ENCODE data around the gene ATP6V0E1. TPM values are rescaled to one million over a fixed set of nuclear protein-coding genes. Genes with fewer than 3 reads are reported as not detected.
"Not testable (repeated sequence)": the region's sequence is repeated elsewhere in the genome, so short reads cannot be mapped to it uniquely, and the experiment has no call there.

The ATP6V0E1 gene
- total RNA-seq, 1 donor from 2014 or later: 285 TPM

DNA sequence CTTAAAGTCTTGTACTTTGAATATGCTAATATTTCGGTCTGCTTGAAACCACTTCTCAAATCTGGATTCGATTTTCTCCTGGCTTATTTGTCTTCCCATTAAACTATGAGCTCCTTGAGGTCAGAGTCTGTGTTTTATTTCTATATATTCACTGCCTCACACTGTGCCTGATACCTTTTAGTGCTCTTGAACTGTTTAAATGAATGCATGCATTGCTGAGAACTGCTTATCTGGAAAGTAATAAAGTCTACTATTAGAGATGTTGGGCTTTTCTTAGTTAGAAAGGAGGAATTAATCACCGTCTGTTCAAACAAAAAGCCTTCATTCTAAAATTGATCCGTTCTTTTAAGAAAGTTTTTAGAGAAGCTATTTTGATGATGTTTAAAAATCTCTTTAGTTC is 78.6 kb downstream of the ATP6V0E1 start:
- Histone ChIP-seq H3K9me3 (no peaks in the 10 kb centered on the region), H3K27ac (no peak overlapping the region), H3K4me1 (peaks cover 56% of the 10 kb centered on the region), H3K4me3 (no peak overlapping the region), H3K36me3 (peaks cover 11% of the 10 kb centered on the region), H3K27me3 (ENCODE audit: low read depth) (no peaks in the 10 kb centered on the region)
- ATAC-seq (no peak), DNase-seq (no peak)
- TF ChIP-seq, protein P1, sequence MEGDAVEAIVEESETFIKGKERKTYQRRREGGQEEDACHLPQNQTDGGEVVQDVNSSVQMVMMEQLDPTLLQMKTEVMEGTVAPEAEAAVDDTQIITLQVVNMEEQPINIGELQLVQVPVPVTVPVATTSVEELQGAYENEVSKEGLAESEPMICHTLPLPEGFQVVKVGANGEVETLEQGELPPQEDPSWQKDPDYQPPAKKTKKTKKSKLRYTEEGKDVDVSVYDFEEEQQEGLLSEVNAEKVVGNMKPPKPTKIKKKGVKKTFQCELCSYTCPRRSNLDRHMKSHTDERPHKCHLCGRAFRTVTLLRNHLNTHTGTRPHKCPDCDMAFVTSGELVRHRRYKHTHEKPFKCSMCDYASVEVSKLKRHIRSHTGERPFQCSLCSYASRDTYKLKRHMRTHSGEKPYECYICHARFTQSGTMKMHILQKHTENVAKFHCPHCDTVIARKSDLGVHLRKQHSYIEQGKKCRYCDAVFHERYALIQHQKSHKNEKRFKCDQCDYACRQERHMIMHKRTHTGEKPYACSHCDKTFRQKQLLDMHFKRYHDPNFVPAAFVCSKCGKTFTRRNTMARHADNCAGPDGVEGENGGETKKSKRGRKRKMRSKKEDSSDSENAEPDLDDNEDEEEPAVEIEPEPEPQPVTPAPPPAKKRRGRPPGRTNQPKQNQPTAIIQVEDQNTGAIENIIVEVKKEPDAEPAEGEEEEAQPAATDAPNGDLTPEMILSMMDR (IDR thresholded peaks at IDR 0.05): no peak
- intact Hi-C loops (cut with DNase I): no loop called here

DNA sequence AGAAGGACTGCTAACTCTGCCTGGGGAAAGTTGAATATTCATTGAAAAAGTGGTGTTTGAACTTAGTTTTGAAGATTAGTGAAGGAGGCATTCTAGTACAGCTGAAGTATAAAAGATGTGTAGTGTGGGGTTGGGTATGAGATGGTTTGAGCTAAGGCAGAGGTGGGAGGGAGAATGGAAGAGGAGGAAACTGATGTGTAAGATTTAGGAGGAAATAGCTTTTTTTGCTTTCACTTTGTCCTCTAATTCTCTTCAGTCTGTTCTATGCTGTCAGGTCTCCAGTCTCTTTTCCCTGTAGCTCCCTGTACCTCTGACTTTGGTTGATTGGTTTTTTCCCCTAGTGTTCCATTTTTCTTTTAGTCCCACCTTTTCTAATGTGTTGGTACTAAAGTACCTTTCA is 81.6 kb downstream of the ATP6V0E1 start:
- no peaks in the 10 kb centered on the region for H3K9me3 ChIP-seq
- H3K4me1 ChIP-seq: peaks cover 52% of the 10 kb centered on the region
- H3K4me3 ChIP-seq: no peak overlapping the region
- DNase-seq (no peak), ATAC-seq (peak in 1 of 2 donors; percentile 46)
- H3K27ac ChIP-seq: no peak overlapping the region
- peaks cover 11% of the 10 kb centered on the region for H3K36me3 ChIP-seq
- intact Hi-C loops (cut with DNase I): no loop called here
- TF ChIP-seq, protein P1 (IDR thresholded peaks at IDR 0.05): no peak
- H3K27me3 ChIP-seq (ENCODE audit: low read depth): no peaks in the 10 kb centered on the region

DNA sequence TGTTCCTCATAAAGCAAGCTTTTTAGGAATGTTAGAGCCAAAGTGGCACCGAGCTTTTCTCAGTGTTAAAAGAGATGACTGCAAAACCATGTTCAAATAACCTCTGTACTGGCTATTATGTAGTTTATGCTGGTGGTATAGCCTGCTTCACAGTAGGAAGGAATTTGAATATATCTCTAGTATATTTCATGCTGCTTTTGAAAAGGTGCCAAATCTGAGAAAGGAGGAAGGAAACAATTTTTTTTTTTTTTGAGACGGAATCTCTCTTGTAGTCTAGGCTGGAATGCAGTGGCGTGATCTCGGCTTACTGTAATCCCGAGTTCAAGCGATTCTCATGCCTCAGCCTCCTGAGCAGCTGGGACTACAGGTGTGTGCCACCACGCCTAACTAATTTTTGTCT is 86.1 kb downstream of the ATP6V0E1 start:
- H3K27ac ChIP-seq: no peak overlapping the region
- H3K4me3 ChIP-seq: no peak overlapping the region
- H3K27me3 ChIP-seq (ENCODE audit: low read depth): no peaks in the 10 kb centered on the region
- TF ChIP-seq, protein P1 (IDR thresholded peaks at IDR 0.05): no peak
- intact Hi-C loops (cut with DNase I): no loop called here
- no peak for ATAC-seq
- no peaks in the 10 kb centered on the region for H3K9me3 ChIP-seq
- peaks cover 34% of the 10 kb centered on the region for H3K4me1 ChIP-seq
- no peak for DNase-seq
- no peaks in the 10 kb centered on the region for H3K36me3 ChIP-seq

DNA sequence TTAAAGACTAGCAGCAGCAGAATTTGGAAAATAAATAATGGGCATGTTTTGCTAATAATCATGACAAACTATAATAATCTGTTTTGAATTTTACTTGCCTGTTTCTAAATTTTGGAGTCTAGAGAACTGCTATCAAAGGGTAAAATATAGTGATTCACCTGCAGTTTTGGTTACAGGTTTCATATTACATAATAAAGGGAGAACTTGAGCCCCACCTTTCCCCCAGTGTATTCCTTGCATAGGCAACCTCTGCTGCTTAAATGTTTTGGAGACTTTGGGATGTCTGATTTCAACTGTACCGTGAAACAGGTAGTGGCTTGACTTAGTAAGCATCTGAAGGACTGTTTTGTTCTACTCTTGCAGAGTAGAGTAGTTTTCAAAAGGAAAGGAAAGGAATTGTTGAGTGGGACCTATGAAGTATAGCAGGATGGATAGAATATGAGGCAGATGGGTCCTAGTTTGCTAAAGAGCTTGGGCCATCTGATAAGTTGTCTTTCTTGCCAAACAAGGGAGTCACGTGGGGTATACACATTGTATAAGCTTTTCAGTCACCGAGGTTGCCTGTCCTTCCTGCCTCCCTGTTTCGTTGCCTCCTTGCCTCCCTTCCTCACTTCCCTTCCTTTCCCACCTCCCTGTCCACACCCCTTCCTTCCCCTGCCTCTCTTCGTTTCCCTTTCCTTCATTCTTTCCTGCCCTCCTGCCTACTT is 91.7 kb downstream of the ATP6V0E1 start:
- TF ChIP-seq, protein P1 (IDR thresholded peaks at IDR 0.05): no peak
- Histone ChIP-seq H3K27me3 (ENCODE audit: low read depth) (no peaks in the 10 kb centered on the region), H3K9me3 (no peaks in the 10 kb centered on the region), H3K4me3 (no peak overlapping the region), H3K27ac (no peak overlapping the region), H3K36me3 (no peaks in the 10 kb centered on the region), H3K4me1 (peaks cover 17% of the 10 kb centered on the region)
- no peak for DNase-seq
- intact Hi-C loops (cut with DNase I): no loop called here
- ATAC-seq: no peak

DNA sequence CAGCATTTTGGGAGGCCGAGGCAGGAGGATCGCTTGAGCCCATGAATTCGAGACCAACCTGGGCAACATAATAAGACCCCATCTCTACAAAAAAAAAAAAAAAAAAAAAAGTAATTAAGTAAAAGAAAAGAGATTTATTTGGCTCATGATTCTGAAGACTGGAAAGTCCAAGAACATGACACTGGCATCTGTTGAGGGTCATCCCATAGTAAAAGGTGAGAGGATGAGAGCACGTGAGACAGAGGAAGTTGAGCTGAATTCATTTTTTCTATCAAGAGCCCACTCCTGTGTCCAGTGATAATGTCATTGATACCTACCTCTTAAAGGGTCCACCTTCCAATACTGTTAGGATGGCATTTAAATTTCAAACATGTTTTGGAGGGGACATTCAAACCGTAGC is 92.4 kb downstream of the ATP6V0E1 start:
- H3K27ac ChIP-seq: no peak overlapping the region
- no peak for DNase-seq

DNA sequence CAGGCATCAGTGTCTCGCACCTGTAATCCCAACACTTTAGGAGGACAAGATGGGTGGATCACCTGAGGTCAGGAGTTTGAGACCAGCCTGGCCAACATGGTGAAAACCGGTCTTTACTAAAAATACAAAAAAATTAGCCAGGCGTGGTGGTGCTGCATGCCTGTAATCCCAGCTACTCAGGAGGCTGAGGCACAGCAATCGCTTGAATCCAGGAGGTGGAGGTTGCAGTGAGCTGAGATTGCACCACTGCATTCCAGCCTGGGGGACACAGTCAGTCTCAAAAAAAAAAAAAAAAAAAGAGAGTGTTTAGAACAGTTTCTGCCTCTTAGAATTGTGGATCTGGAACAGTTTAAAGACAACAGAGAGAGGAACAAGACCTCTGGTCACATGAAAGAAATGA is 92.9 kb downstream of the ATP6V0E1 start:
- DNase-seq; H3K27ac ChIP-seq; H3K4me3 ChIP-seq; ATAC-seq; H3K27me3 ChIP-seq (ENCODE audit: low read depth); H3K9me3 ChIP-seq; intact Hi-C loops (cut with DNase I): not testable (repeated sequence)
- Histone ChIP-seq H3K36me3 (peaks cover 10% of the 10 kb centered on the region), H3K4me1 (peaks cover 17% of the 10 kb centered on the region)

More for the DNA sequence above, 92.4 kb downstream of the ATP6V0E1 start:
- ATAC-seq: no peak
- H3K27me3 ChIP-seq (ENCODE audit: low read depth): no peaks in the 10 kb centered on the region
- intact Hi-C loops (cut with DNase I): no loop called here
- TF ChIP-seq, protein P1 (IDR thresholded peaks at IDR 0.05): no peak
- no peak overlapping the region for H3K4me3 ChIP-seq
- peaks cover 17% of the 10 kb centered on the region for H3K4me1 ChIP-seq
- H3K9me3 ChIP-seq: no peaks in the 10 kb centered on the region
- peaks cover 5% of the 10 kb centered on the region for H3K36me3 ChIP-seq

Data from lower lobe of right lung (tissue), 2 donors.